A673 (cell line): ENCODE data around the gene ORC2. TPM values are rescaled to one million over a fixed set of nuclear protein-coding genes. Genes with fewer than 3 reads are reported as not detected.
A peak's percentile ranks its signal among the peaks of the same experiment; 100 is the strongest.
"Not testable (repeated sequence)": the region's sequence is repeated elsewhere in the genome, so short reads cannot be mapped to it uniquely, and the experiment has no call there.

Source experiments
- BruUV-seq: library from RNA; stranded (reverse); fragments of 400-500 nt; replicated peaks from 2 replicates; lab custom pipeline; 2021; lab: Mats Ljungman, UMichigan
- CTCF ChIA-PET: fragments of 300-600 bp; sonication (Branson Sonifier 250); formaldehyde crosslinking; loops from one replicate; lab custom pipeline; 2022; ENCODE audit warnings: antibody characterized with exemption; lab: Charles Lee
- POLR2A ChIA-PET: fragments of 300-600 bp; sonication (Branson Sonifier 250); formaldehyde crosslinking; loops from one replicate; lab custom pipeline; 2022; ENCODE audit warnings: antibody characterized with exemption; ENCODE audit not compliant: low non-redundant PET; lab: Charles Lee
- DNase-seq: peaks from one replicate; pipeline ENCODE4 v3.0.0-alpha.2; 2015; ENCODE audit warnings: low spot score
- H3K27ac ChIP-seq: fragments of 200-600 bp; sonication (generic); 2 replicates; pipeline ENCODE4 v1.5.1; 2016; ENCODE audit warnings: mixed run types, low read depth, mild to moderate bottlenecking, mixed read lengths, antibody characterized with exemption, low read length; ENCODE audit not compliant: poor library complexity, severe bottlenecking
- H3K27me3 ChIP-seq: fragments of 200-600 bp; sonication (generic); replicated peaks from 2 replicates; pipeline ENCODE4 v1.6.1; 2017; ENCODE audit warnings: mixed run types, low read depth, mild to moderate bottlenecking, mixed read lengths, antibody characterized with exemption, low read length; ENCODE audit not compliant: insufficient read depth, poor library complexity
- H3K36me3 ChIP-seq: fragments of 200-600 bp; sonication (generic); 2 replicates; pipeline ENCODE4 v1.6.1; 2016; ENCODE audit warnings: mixed run types, mild to moderate bottlenecking, mixed read lengths, antibody characterized with exemption, low read length; ENCODE audit not compliant: insufficient read depth, poor library complexity, severe bottlenecking
- H3K4me1 ChIP-seq: fragments of 200-600 bp; sonication (generic); 2 replicates; pipeline ENCODE4 v1.6.1; 2017; ENCODE audit warnings: mixed run types, mild to moderate bottlenecking, mixed read lengths, antibody characterized with exemption, low read length; ENCODE audit not compliant: insufficient read depth, poor library complexity, severe bottlenecking
- H3K4me3 ChIP-seq: fragments of 200-600 bp; sonication (generic); 2 replicates; pipeline ENCODE4 v1.5.1; 2016; ENCODE audit warnings: low read depth, mixed run types, mild to moderate bottlenecking, mixed read lengths, low read length; ENCODE audit not compliant: poor library complexity, severe bottlenecking
- H3K9me3 ChIP-seq: fragments of 200-600 bp; sonication (generic); 2 replicates; pipeline ENCODE4 v1.6.1; 2016; ENCODE audit warnings: mixed run types, low read depth, mild to moderate bottlenecking, mixed read lengths, antibody characterized with exemption, low read length; ENCODE audit not compliant: poor library complexity, severe bottlenecking
- CTCF ChIP-seq: fragments of 300-800, 200-600 bp; sonication (generic); conservative IDR thresholded peaks from 2 replicates; pipeline ENCODE4 v1.5.1; 2017; ENCODE audit warnings: low read depth, mild to moderate bottlenecking, antibody characterized with exemption, low read length, moderate library complexity, mixed read lengths
- EZH2 ChIP-seq: fragments of 200-600 bp; sonication (generic); IDR thresholded peaks from 2 replicates; pipeline ENCODE4 v1.6.1; 2017; ENCODE audit warnings: borderline replicate concordance, low read depth, mild to moderate bottlenecking, mixed read lengths, antibody characterized with exemption, low read length; ENCODE audit not compliant: poor library complexity, severe bottlenecking
- intact Hi-C: fragments of 100-400 bp; cut with micrococcal nuclease; formaldehyde crosslinking; loops from one replicate; pipeline ENCODE4 v1.10.0; 2022; ENCODE audit not compliant: unreplicated experiment
- total RNA-seq: library from RNA; stranded (reverse); gene quantifications from 2 replicates; pipeline ENCODE4 v1.2.3, GENCODE V29; 2021

ORC2 gene
- total RNA-seq, 1 experiment from 2014 or later = 48.6 TPM

GRCh38 chr2:200966770-200967169, 3.3 kb upstream of the ORC2 start:
- Histone ChIP-seq H3K9me3 (no peaks in the 10 kb centered on the region), H3K4me3 (no peak overlapping the region), H3K27ac (no peak overlapping the region), H3K36me3 (no peaks in the 10 kb centered on the region), H3K27me3 (no peaks in the 10 kb centered on the region), H3K4me1 (peaks cover 25% of the 10 kb centered on the region)
- TF ChIP-seq CTCF = no peak
- TF ChIP-seq EZH2 = no peak
- BruUV-seq = no TSS peak
- intact Hi-C loops = no loop called here
- peak; percentile 88 for DNase-seq
- ChIA-PET CTCF (no interaction called here), POLR2A (no interaction called here)

GRCh38 chr2:200964498-200964897, 1.0 kb upstream of the ORC2 start:
- TF ChIP-seq EZH2 (no peak), CTCF (no peak)
- H3K4me1 ChIP-seq = peaks cover 28% of the 10 kb centered on the region
- no peaks in the 10 kb centered on the region for H3K9me3 ChIP-seq
- CTCF ChIA-PET = no interaction called here
- POLR2A ChIA-PET = no interaction called here
- TSS peak; percentile 87 for BruUV-seq
- intact Hi-C loops = loop anchor here (5.0 kb wide), 1 partner anchor 193 kb away; no protein-coding TSS in a partner anchor
- H3K4me3 ChIP-seq = peak overlapping the region; percentile 76
- peak overlapping the region; percentile 75 for H3K27ac ChIP-seq
- H3K27me3 ChIP-seq = no peaks in the 10 kb centered on the region
- DNase-seq = no peak
- no peaks in the 10 kb centered on the region for H3K36me3 ChIP-seq

GRCh38 chr2:200963918-200964252, 425 bp upstream of the ORC2 start:
- Histone ChIP-seq H3K4me1 (peaks cover 28% of the 10 kb centered on the region), H3K4me3 (peak overlapping the region; percentile 76), H3K27ac (peak overlapping the region; percentile 75)
- H3K36me3 ChIP-seq, CTCF ChIA-PET, H3K9me3 ChIP-seq, DNase-seq, H3K27me3 ChIP-seq, BruUV-seq: not testable (repeated sequence)
- intact Hi-C loops = loop anchor here (2.0 to 5.0 kb wide), 2 partner anchors 105 to 193 kb away; no protein-coding TSS in a partner anchor
- POLR2A ChIA-PET = interaction anchor here (0.6 kb wide), 1 partner anchor 114 kb away, joined by 4 read pairs; no protein-coding TSS in a partner anchor

- BruUV-seq = TSS peak; percentile 58
- H3K9me3 ChIP-seq = no peaks in the 10 kb centered on the region
- DNase-seq = no peak
- peak overlapping the region; percentile 76 for H3K4me3 ChIP-seq
- TF ChIP-seq EZH2 = no peak
- TF ChIP-seq CTCF = no peak
- H3K36me3 ChIP-seq = peaks cover 7% of the 10 kb centered on the region
- CTCF ChIA-PET = interaction anchor here (1.1 kb wide), 1 partner anchor 106 kb away, joined by 3 read pairs; no protein-coding TSS in a partner anchor
- no peaks in the 10 kb centered on the region for H3K27me3 ChIP-seq
- intact Hi-C loops = loop anchor here (2.0 to 5.0 kb wide), 2 partner anchors 106 to 195 kb away; no protein-coding TSS in a partner anchor
- POLR2A ChIA-PET = no interaction called here
- peak overlapping the region; percentile 75 for H3K27ac ChIP-seq
- peaks cover 28% of the 10 kb centered on the region for H3K4me1 ChIP-seq
Observed at GRCh38 chr2:200962811-200963123, 693 bp downstream of the ORC2 start.
